Fibroblast of mammary gland (primary cell): ENCODE data around the gene TTC32.
A peak's percentile ranks its signal among the peaks of the same experiment; 100 is the strongest.
"Not testable (repeated sequence)": the region's sequence is repeated elsewhere in the genome, so short reads cannot be mapped to it uniquely, and the experiment has no call there.

Experiments
- DNase-seq: peaks from one replicate; pipeline ENCODE4 v3.0.0-alpha.2; 2010; ENCODE audit warnings: low read depth
- H3K4me3 ChIP-seq: 2 replicates; pipeline ENCODE4 v1.5.1; 2011; ENCODE audit warnings: low read depth, mild to moderate bottlenecking, low read length, moderate library complexity; ENCODE audit not compliant: control insufficient read depth
- TF ChIP-seq, protein P1 (sequence below): conservative IDR thresholded peaks from 2 replicates; pipeline ENCODE4 v1.5.1; 2011; ENCODE audit warnings: low read depth, low read length, inconsistent platforms; ENCODE audit not compliant: control insufficient read depth, insufficient read depth

TTC32 gene

DNA sequence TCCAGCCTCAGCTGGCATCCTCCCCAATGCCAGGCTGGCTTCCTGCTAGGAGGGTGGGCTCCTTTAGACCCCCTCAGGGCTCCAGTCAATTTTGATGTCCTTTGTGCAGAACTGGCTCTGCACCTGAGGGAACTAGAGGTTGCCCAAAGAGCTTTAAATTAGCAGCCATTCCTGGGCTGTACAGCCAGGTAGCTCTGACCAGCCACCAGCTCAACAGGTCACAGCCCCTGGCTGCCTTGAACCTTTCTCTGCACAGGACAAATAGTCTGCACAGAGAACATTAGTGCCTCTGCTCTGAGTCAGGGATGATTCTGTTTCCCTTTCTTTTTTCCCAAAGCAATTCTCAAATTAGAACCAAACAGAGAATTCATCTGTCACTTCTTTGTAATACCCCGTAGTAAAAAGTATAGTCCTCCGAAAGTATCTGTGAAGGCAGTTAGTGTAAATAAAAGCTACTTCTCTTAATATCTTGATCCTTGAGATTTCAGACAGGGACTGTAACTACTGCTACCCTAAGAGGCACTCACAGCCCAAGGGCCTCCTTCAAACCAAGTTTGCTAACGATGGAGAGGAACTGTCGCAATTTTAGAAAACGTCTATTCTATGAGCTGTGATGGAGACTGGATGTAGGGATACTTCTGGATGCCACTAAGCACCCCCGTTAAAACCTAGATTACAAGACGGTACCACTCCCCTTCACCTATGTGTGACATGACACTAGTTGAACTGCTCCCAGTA is 3.0 kb downstream of the TTC32 start:
- no peak overlapping the region for H3K4me3 ChIP-seq

DNA sequence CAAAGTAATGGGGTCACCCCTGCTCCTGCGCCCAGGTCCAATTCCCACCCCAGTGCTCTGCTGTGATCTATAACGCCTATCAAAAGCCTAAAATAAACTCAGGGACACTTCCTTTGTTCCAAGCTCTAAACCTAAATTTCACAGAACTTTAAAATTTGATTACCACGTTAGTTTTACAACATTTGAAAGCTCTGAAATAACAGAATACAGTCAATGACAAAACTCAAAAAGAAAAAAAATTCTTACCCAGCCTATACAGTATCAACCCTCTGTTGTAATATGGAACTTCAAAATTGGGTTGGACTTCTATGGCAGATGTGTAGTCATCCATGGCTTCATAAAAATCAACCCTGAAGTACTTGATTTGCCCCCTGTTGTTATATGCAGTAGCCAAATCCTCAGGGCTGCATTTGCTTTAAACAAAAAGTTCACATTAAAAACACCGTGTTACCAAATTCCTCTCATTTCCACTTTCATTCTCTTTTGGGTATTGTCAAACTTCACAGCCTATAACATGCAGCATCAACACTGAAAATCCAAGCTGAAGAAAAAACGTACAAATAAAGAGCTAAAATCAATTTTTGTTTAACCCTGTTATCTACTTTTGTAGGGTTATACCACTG is 4.0 kb downstream of the TTC32 start:
- no peak for DNase-seq
- TF ChIP-seq, protein P1, sequence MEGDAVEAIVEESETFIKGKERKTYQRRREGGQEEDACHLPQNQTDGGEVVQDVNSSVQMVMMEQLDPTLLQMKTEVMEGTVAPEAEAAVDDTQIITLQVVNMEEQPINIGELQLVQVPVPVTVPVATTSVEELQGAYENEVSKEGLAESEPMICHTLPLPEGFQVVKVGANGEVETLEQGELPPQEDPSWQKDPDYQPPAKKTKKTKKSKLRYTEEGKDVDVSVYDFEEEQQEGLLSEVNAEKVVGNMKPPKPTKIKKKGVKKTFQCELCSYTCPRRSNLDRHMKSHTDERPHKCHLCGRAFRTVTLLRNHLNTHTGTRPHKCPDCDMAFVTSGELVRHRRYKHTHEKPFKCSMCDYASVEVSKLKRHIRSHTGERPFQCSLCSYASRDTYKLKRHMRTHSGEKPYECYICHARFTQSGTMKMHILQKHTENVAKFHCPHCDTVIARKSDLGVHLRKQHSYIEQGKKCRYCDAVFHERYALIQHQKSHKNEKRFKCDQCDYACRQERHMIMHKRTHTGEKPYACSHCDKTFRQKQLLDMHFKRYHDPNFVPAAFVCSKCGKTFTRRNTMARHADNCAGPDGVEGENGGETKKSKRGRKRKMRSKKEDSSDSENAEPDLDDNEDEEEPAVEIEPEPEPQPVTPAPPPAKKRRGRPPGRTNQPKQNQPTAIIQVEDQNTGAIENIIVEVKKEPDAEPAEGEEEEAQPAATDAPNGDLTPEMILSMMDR, result no peak
- H3K4me3 ChIP-seq, result no peak overlapping the region

More for the DNA sequence above, 3.0 kb downstream of the TTC32 start:
- TF ChIP-seq, protein P1, result no peak
- no peak for DNase-seq

DNA sequence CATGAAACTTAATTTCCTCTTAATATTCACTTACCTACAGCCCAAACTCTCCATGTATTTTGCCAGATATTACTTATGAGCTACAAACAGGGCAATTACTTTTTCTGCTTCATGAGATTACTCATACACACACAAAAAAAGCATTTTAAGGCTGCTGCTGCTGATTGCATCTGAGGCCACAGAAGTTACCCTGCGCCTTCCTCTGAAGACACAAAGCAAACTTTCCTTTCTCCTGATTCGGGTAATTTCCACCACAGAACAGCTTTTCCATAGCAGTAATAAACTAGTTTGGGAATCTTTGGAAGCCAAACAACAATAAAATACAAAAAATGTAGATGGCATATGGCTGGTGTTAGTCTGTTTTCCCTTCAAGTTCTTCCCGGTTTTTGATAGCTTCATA is 6.2 kb downstream of the TTC32 start:
- DNase-seq, result no peak
- TF ChIP-seq, protein P1, result no peak
- H3K4me3 ChIP-seq, result no peak overlapping the region

DNA sequence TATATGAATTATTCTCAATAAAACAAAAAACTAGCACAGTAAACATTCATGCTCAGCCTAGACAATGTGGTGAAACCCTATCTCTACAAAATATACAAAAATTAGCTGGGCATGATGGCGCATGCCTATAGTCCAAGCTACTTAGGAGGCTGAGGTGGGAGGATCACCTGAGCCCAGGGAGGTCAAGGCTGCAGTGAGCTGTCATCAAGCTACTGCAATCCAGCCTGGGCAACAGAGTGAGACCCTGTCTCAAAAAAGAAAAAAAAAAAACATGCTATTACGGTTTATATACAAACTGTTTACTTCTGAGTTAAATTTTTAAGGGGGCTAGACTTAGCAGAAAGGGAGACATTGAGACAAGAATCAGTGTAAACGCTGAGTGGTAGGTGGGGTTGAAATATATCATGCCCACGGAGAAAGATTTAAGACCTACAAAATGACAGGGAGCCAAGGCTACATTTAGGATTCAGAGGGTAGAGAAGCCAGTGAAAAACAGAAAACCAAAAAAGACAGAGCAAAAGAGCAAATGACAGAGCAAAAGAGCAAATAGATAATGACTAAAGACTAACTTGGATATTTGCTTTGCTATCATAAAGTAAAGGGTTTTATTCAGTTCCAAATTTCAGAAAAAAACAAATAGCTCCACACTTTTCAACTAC is 7.5 kb downstream of the TTC32 start:
- TF ChIP-seq, protein P1, result no peak
- DNase-seq, result no peak
- H3K4me3 ChIP-seq, result no peak overlapping the region

DNA sequence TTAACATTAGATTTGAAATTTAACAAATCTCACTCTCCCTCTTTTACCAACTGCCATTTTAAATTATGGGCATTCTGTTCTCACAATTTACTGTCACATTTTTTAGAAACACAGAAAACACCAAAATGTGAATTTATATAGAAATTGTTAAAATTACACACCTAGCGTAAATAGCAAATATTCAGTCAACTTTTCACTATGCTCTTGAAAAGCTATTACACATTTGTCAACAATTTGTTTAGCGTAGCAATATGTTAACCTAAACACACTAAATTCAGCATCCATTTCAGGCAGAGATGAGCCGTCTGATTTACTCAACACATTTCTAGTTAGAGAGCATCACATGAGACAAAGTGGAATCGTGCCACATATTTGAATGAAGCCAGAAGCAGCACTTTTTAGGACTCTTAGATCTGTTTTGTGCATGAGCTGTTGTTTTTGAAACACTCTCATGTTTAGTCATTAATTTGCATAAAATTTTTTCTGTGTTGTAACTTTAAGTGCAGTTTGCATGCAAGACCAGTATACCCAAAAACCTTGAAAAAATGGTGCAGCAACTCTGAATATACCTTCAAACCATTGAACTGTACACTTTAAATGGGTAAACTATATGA is 8.2 kb downstream of the TTC32 start:
- TF ChIP-seq, protein P1, result no peak
- H3K4me3 ChIP-seq, result no peak overlapping the region
- peak; percentile 74 for DNase-seq

DNA sequence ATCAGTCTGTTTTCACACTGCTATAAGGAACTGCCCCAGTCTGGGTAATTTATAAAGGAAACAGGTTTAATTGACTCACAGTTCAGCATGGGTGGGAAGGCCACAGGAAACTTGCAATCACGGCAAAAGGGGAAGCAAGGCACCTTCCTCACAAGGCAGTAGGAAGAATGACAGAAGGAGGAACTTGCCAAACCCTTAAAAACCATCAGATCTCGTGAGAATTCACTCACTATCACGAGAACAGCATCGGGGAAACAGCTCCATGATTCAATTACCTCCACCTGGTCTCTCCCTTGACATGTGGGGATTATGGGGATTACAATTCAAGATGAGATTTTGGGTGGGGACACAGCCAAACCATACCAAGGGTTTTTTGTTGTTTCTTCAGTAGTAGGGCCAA is 9.8 kb downstream of the TTC32 start:
- not testable (repeated sequence) for DNase-seq, H3K4me3 ChIP-seq

DNA sequence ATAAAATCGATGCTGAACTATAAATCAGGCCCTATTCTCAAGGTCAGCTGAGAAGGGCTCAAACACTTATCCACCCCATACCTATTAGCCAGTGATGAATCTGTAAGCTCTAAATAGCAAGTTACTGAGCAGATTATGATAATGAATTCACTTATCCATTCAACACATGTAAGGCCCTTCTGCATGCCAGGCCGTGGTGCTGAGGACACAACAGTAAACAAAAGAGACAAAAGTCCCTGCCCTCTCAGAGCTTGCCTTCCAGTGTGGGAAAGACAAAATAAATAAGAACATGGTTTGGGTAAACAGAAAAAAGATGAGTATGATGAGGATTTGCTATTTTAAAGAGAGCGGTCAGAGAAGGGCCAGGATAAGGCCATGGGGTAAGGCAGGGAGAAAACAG is 11.7 kb downstream of the TTC32 start:
- H3K4me3 ChIP-seq, result no peak overlapping the region
- DNase-seq, result no peak
- TF ChIP-seq, protein P1, result no peak
